Ishikawa (cell line): Measurements from ENCODE around the gene ACVR1C.

Source experiments
- CEBPB ChIP-seq: IDR thresholded peaks from 2 replicates; pipeline ENCODE4 v1.6.1; 2012
- CREB1 ChIP-seq: IDR thresholded peaks from 2 replicates; pipeline ENCODE4 v1.6.1; 2012; ENCODE audit warnings: low read depth
- EGR1 ChIP-seq: IDR thresholded peaks from 2 replicates; pipeline ENCODE4 v1.6.1; 2012
- EP300 ChIP-seq: IDR thresholded peaks from 2 replicates; pipeline ENCODE4 v1.6.1; 2012; ENCODE audit warnings: borderline replicate concordance
- FOXM1 ChIP-seq: IDR thresholded peaks from 2 replicates; pipeline ENCODE4 v1.6.1; 2012; ENCODE audit warnings: low read depth, borderline replicate concordance
- NFIC ChIP-seq: IDR thresholded peaks from 2 replicates; pipeline ENCODE4 v1.6.1; 2012
- RAD21 ChIP-seq: IDR thresholded peaks from 2 replicates; pipeline ENCODE4 v1.6.1; 2012; ENCODE audit warnings: low read depth
- TAF1 ChIP-seq: IDR thresholded peaks from 2 replicates; pipeline ENCODE4 v1.6.1; 2012; ENCODE audit warnings: low read depth, mild to moderate bottlenecking
- TCF12 ChIP-seq: IDR thresholded peaks from 2 replicates; pipeline ENCODE4 v1.6.1; 2012; ENCODE audit warnings: low read depth
- YY1 ChIP-seq: IDR thresholded peaks from 2 replicates; pipeline ENCODE4 v1.6.1; 2012; ENCODE audit warnings: low read depth
- ZBTB7A ChIP-seq: IDR thresholded peaks from 2 replicates; pipeline ENCODE4 v1.6.1; 2012; ENCODE audit warnings: low read depth
- TF ChIP-seq, protein P1 (sequence below): IDR thresholded peaks from 2 replicates; pipeline ENCODE4 v1.6.1; 2012
- TF ChIP-seq, protein P2 (sequence below): IDR thresholded peaks from 2 replicates; pipeline ENCODE4 v1.6.1; 2012
- TF ChIP-seq, protein P3 (sequence below): IDR thresholded peaks from 2 replicates; pipeline ENCODE4 v1.6.1; 2012; ENCODE audit warnings: low read depth, mild to moderate bottlenecking

DNA sequence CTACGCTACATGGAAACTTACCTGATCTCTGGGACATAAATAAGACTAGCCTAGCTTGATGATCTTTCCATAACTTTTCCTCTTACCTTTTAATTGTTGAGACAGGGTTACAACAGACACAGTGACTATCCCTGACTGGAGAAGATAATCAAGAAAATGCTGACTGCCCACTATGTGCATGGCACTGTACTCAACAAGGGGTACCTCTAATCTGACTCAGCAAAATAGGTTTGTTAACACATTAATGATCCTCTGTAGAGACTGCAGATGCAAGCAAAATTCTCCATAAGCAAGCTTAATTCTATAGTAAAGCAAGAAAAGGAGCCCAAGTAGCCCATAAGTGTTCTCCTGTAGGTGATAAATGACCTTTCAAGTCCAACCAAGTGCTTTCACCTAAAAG is 25.5 kb downstream of the ACVR1C start:
- TF ChIP-seq ZBTB7A = no peak
- TF ChIP-seq YY1 = no peak
- no peak for TF ChIP-seq CEBPB
- TF ChIP-seq, protein P1, sequence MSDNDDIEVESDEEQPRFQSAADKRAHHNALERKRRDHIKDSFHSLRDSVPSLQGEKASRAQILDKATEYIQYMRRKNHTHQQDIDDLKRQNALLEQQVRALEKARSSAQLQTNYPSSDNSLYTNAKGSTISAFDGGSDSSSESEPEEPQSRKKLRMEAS = no peak
- TF ChIP-seq, protein P2, sequence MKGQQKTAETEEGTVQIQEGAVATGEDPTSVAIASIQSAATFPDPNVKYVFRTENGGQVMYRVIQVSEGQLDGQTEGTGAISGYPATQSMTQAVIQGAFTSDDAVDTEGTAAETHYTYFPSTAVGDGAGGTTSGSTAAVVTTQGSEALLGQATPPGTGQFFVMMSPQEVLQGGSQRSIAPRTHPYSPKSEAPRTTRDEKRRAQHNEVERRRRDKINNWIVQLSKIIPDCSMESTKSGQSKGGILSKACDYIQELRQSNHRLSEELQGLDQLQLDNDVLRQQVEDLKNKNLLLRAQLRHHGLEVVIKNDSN = no peak
- no peak for TF ChIP-seq FOXM1
- no peak for TF ChIP-seq RAD21
- TF ChIP-seq EP300 = no peak
- no peak for TF ChIP-seq TAF1
- no peak for TF ChIP-seq TCF12
- no peak for TF ChIP-seq NFIC
- TF ChIP-seq, protein P3, sequence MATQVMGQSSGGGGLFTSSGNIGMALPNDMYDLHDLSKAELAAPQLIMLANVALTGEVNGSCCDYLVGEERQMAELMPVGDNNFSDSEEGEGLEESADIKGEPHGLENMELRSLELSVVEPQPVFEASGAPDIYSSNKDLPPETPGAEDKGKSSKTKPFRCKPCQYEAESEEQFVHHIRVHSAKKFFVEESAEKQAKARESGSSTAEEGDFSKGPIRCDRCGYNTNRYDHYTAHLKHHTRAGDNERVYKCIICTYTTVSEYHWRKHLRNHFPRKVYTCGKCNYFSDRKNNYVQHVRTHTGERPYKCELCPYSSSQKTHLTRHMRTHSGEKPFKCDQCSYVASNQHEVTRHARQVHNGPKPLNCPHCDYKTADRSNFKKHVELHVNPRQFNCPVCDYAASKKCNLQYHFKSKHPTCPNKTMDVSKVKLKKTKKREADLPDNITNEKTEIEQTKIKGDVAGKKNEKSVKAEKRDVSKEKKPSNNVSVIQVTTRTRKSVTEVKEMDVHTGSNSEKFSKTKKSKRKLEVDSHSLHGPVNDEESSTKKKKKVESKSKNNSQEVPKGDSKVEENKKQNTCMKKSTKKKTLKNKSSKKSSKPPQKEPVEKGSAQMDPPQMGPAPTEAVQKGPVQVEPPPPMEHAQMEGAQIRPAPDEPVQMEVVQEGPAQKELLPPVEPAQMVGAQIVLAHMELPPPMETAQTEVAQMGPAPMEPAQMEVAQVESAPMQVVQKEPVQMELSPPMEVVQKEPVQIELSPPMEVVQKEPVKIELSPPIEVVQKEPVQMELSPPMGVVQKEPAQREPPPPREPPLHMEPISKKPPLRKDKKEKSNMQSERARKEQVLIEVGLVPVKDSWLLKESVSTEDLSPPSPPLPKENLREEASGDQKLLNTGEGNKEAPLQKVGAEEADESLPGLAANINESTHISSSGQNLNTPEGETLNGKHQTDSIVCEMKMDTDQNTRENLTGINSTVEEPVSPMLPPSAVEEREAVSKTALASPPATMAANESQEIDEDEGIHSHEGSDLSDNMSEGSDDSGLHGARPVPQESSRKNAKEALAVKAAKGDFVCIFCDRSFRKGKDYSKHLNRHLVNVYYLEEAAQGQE = no peak
- TF ChIP-seq CREB1 = no peak
- TF ChIP-seq EGR1 = no peak
